Lower leg skin (tissue), 4 donors: ENCODE data around the gene CAMTA1. TPM values are rescaled to one million over a fixed set of nuclear protein-coding genes. Genes with fewer than 3 reads are reported as not detected.

Source experiments
- DNase-seq, 2 donors: peaks; one replicate each; pipeline ENCODE4 v3.0.0-alpha.2; 2019; ENCODE audit warnings: low spot score in 2 of 2
- H3K4me3 ChIP-seq: fragments of 200-600 bp; sonication (generic); 2 replicates; pipeline ENCODE4 v1.5.1; 2017; ENCODE audit warnings: mild to moderate bottlenecking, low read depth; ENCODE audit not compliant: poor library complexity, severe bottlenecking
- CTCF ChIP-seq, 3 donors: fragments of 450-650 bp; IDR thresholded peaks; one replicate each; pipeline ENCODE4 v1.5.1; 2016; ENCODE audit warnings: antibody characterized with exemption in 3 of 3, mild to moderate bottlenecking in 3 of 3, moderate library complexity in 2 of 3
- POLR2A ChIP-seq, 2 donors: fragments of 450-650 bp; IDR thresholded peaks; one replicate each; pipeline ENCODE4 v1.6.1; 2016 to 2017; ENCODE audit warnings: antibody characterized with exemption in 2 of 2, mild to moderate bottlenecking in 1 of 2, moderate library complexity in 1 of 2
- WGBS, 2 donors: methylation state at CpG; one replicate each; pipeline ENCODE4 v1.1.5; 2018; 5-methylcytosine and 5-hydroxymethylcytosine counted together
- intact Hi-C: fragments of 100-400 bp; cut with DNase I; formaldehyde crosslinking; loops from one replicate; pipeline ENCODE4 v1.15.0; 2023; ENCODE audit warnings: low total_unique reads
- total RNA-seq, 4 donors: library from RNA; depleted of rRNA; stranded (reverse); fragments of >200 nt; gene quantifications; one replicate each; pipeline ENCODE4 v1.1.0, GENCODE V29; 2016

Gene CAMTA1
- total RNA-seq, 4 donors from 2014 or later = 24.4 to 52.3 (median 32.9) TPM

- no peak overlapping the region for H3K4me3 ChIP-seq
- intact Hi-C loops = no loop called here
These were observed 166.3 kb downstream of the CAMTA1 start for GRCh38 chr1:6951536-6951935.

GRCh38 chr1:6953216-6953615 is 168.0 kb downstream of the CAMTA1 start:
- intact Hi-C loops = no loop called here
- TF ChIP-seq CTCF (IDR thresholded peaks at IDR 0.05) = no peak
- WGBS, 2 donors = 73 to 83% methylated on average over 12 of the region's 12 CpGs

More at GRCh38 chr1:6951536-6951935, 166.3 kb downstream of the CAMTA1 start:
- 86 to 95% methylated on average over 12 of the region's 12 CpGs for WGBS, 2 donors
- DNase-seq = no peak
- no peak for TF ChIP-seq CTCF (IDR thresholded peaks at IDR 0.05)
- TF ChIP-seq POLR2A (IDR thresholded peaks at IDR 0.05) = no peak

GRCh38 chr1:6953907-6954364 is 168.7 kb downstream of the CAMTA1 start:
- WGBS, 2 donors = 73 to 78% methylated on average over 11 of the region's 11 CpGs
- TF ChIP-seq CTCF (IDR thresholded peaks at IDR 0.05) (no peak), POLR2A (IDR thresholded peaks at IDR 0.05) (no peak)
- intact Hi-C loops = no loop called here
- no peak overlapping the region for H3K4me3 ChIP-seq
- no peak for DNase-seq

More at GRCh38 chr1:6953216-6953615, 168.0 kb downstream of the CAMTA1 start:
- no peak overlapping the region for H3K4me3 ChIP-seq
- DNase-seq = no peak

- no peak overlapping the region for H3K4me3 ChIP-seq
- intact Hi-C loops = no loop called here
- DNase-seq = no peak
- 58 to 59% methylated on average over 15 of the region's 15 CpGs for WGBS, 2 donors
- TF ChIP-seq POLR2A (IDR thresholded peaks at IDR 0.05) = no peak
- no peak for TF ChIP-seq CTCF (IDR thresholded peaks at IDR 0.05)
These were observed 169.3 kb downstream of the CAMTA1 start for GRCh38 chr1:6954591-6954990.

GRCh38 chr1:6955357-6956094 is 170.3 kb downstream of the CAMTA1 start:
- WGBS, 2 donors = 68 to 76% methylated on average over 15 to 16 of the region's 16 CpGs
- intact Hi-C loops = no loop called here
- TF ChIP-seq POLR2A (IDR thresholded peaks at IDR 0.05) (no peak), CTCF (IDR thresholded peaks at IDR 0.05) (no peak)
- DNase-seq = no peak
- no peak overlapping the region for H3K4me3 ChIP-seq
